ENCODE measurements around the gene ZNF397.
A peak's percentile ranks its signal among the peaks of the same experiment; 100 is the strongest.

The ZNF397 gene

DNA sequence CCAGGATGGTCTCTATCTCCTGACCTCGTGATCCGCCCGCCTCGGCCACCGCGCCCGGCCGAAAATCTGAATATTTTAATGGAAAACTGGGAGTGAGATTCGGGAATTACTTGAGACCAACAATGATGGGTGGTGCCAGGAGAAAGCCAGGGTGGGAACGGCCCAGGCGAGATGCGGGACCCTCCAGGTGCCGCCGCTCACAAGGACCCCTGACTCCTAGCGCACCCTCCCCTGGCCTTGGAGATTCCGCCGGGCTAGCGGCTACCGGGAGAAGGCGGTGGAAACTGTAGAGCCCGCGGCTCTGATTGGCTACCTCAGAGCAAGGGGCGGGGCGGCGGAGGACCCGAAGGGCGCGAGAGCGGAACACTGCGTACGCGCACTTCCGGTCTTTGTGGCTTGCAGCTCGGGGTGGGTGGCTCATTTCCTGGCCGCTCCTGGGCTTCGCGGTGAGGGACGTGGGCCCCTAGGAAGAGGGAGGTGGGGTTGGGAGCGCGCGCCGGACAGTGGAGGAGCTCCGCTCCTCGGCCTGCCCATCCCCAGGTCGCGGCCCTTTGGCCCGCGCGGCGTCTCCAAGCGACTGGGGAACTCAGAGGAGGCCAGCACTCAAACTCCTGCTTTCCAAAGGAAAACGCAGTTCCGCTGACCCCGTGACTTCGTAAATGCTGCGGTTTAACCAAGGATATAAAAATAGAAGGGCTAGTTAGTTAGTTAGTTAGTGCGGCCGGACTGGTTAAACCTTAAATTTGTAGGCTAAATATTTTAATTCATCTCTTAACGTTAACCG is at the start of gene ZNF397:
ZNF397 (plus strand) TSS at position 371 of the 784 bp plus-strand sequence. CDS start 1,437 bp downstream, outside the sequence.
- Histone ChIP-seq H3K36me3 (ENCODE audit: control insufficient read depth, low read length) (peaks cover 40% of the 10 kb centered on the region), H3K4me3 (ENCODE audit: low read length) (peak within 1 kb of the TSS; percentile 67), H3K4me2 (ENCODE audit: low read length) (peak within 1 kb of the TSS; percentile 68), H3K27me3 (ENCODE audit: control insufficient read depth, low read length) (no peaks in the 10 kb centered on the region), H3K79me2 (ENCODE audit: control insufficient read depth, low read length) (peaks cover 31% of the 10 kb centered on the region), H3K9me3 (ENCODE audit: control insufficient read depth, insufficient read depth, low read length) (peaks cover 34% of the 10 kb centered on the region), H3K4me1 (ENCODE audit: control insufficient read depth, low read length) (peaks cover 19% of the 10 kb centered on the region), H3K9me2 (replicated peaks; ENCODE audit: control insufficient read depth, low read length) (no peaks in the 10 kb centered on the region), H4K20me1 (ENCODE audit: control insufficient read depth, insufficient read depth, low read depth, low read length) (no peaks in the 10 kb centered on the region), H3K27ac (ENCODE audit: low read depth, low read length) (peak within 1 kb of the TSS; percentile 70), H3F3A (ENCODE audit: control insufficient read depth, insufficient read depth) (no peaks in the 10 kb centered on the region; the same call in 1 of the 2 replicates)
- no peak for TF ChIP-seq EZH2phosphoT487 (IDR thresholded peaks at IDR 0.05; ENCODE audit: borderline replicate concordance, low read length)
- TF ChIP-seq, protein P1, sequence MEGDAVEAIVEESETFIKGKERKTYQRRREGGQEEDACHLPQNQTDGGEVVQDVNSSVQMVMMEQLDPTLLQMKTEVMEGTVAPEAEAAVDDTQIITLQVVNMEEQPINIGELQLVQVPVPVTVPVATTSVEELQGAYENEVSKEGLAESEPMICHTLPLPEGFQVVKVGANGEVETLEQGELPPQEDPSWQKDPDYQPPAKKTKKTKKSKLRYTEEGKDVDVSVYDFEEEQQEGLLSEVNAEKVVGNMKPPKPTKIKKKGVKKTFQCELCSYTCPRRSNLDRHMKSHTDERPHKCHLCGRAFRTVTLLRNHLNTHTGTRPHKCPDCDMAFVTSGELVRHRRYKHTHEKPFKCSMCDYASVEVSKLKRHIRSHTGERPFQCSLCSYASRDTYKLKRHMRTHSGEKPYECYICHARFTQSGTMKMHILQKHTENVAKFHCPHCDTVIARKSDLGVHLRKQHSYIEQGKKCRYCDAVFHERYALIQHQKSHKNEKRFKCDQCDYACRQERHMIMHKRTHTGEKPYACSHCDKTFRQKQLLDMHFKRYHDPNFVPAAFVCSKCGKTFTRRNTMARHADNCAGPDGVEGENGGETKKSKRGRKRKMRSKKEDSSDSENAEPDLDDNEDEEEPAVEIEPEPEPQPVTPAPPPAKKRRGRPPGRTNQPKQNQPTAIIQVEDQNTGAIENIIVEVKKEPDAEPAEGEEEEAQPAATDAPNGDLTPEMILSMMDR (IDR thresholded peaks at IDR 0.05; ENCODE audit: low read depth, low read length, poor library complexity, severe bottlenecking): no peak

GRCh38 chr18:35191698-35192025 is 49.2 kb upstream of the ZNF397 start:
- H3K79me2 ChIP-seq (ENCODE audit: control insufficient read depth, low read length): no peaks in the 10 kb centered on the region
- H3K27ac ChIP-seq (ENCODE audit: low read depth, low read length): no peak overlapping the region
- no peaks in the 10 kb centered on the region for H4K20me1 ChIP-seq (ENCODE audit: control insufficient read depth, insufficient read depth, low read depth, low read length)
- TF ChIP-seq EZH2phosphoT487 (IDR thresholded peaks at IDR 0.05; ENCODE audit: borderline replicate concordance, low read length): no peak
- TF ChIP-seq, protein P1 (IDR thresholded peaks at IDR 0.05; ENCODE audit: low read depth, low read length, poor library complexity, severe bottlenecking): no peak
- no peak overlapping the region for H3K4me2 ChIP-seq (ENCODE audit: low read length)
- H3K9me3 ChIP-seq (ENCODE audit: control insufficient read depth, insufficient read depth, low read length): no peaks in the 10 kb centered on the region
- H3F3A ChIP-seq (ENCODE audit: control insufficient read depth, insufficient read depth): no peaks in the 10 kb centered on the region
- H3K4me3 ChIP-seq (ENCODE audit: low read length): no peak overlapping the region
- peaks cover 10% of the 10 kb centered on the region for H3K4me1 ChIP-seq (ENCODE audit: control insufficient read depth, low read length)
- no peaks in the 10 kb centered on the region for H3K27me3 ChIP-seq (ENCODE audit: control insufficient read depth, low read length)
- H3K36me3 ChIP-seq (ENCODE audit: control insufficient read depth, low read length): no peaks in the 10 kb centered on the region
- no peaks in the 10 kb centered on the region for H3K9me2 ChIP-seq (replicated peaks; ENCODE audit: control insufficient read depth, low read length)

- H4K20me1 ChIP-seq (ENCODE audit: control insufficient read depth, insufficient read depth, low read depth, low read length): no peaks in the 10 kb centered on the region
- H3K79me2 ChIP-seq (ENCODE audit: control insufficient read depth, low read length): no peaks in the 10 kb centered on the region
- no peaks in the 10 kb centered on the region for H3K27me3 ChIP-seq (ENCODE audit: control insufficient read depth, low read length)
- TF ChIP-seq, protein P1 (IDR thresholded peaks at IDR 0.05; ENCODE audit: low read depth, low read length, poor library complexity, severe bottlenecking): no peak
- TF ChIP-seq EZH2phosphoT487 (IDR thresholded peaks at IDR 0.05; ENCODE audit: borderline replicate concordance, low read length): no peak
- H3K4me2 ChIP-seq (ENCODE audit: low read length): no peak overlapping the region
- no peaks in the 10 kb centered on the region for H3K9me3 ChIP-seq (ENCODE audit: control insufficient read depth, insufficient read depth, low read length)
- no peaks in the 10 kb centered on the region for H3K9me2 ChIP-seq (replicated peaks; ENCODE audit: control insufficient read depth, low read length)
- H3F3A ChIP-seq (ENCODE audit: control insufficient read depth, insufficient read depth): no peaks in the 10 kb centered on the region
- H3K4me3 ChIP-seq (ENCODE audit: low read length): no peak overlapping the region
- H3K4me1 ChIP-seq (ENCODE audit: control insufficient read depth, low read length): peaks cover 10% of the 10 kb centered on the region
- no peak overlapping the region for H3K27ac ChIP-seq (ENCODE audit: low read depth, low read length)
- H3K36me3 ChIP-seq (ENCODE audit: control insufficient read depth, low read length): no peaks in the 10 kb centered on the region
Observed at GRCh38 chr18:35192415-35192814, 48.4 kb upstream of the ZNF397 start.

Measured in DOHH2 (cell line).